Natural killer cell treated with Interleukin-12 subunit alpha and Interleukin-12 subunit beta and Interleukin-15 and Interleukin-18, amount 100 ng/mL, for 72 hours (primary cell): ENCODE measurements around the gene SF3B2. TPM values are rescaled to one million over a fixed set of nuclear protein-coding genes. Genes with fewer than 3 reads are reported as not detected.
"Not testable (repeated sequence)": the region's sequence is repeated elsewhere in the genome, so short reads cannot be mapped to it uniquely, and the experiment has no call there.

ENCODE experiments used
- ATAC-seq, 2 donors: fragments of 150-1000 bp; cut with Tn5 transposase in 1 of 2; sonication (Bioruptor Pico), chemical (Tn5 transposase) in 1 of 2; 2 replicates each; pipeline ENCODE4 v1.10.0; 2021
- DNase-seq: peaks from one replicate; pipeline ENCODE4 v3.0.0; 2022; ENCODE audit warnings: low spot score
- H3K27ac Mint-ChIP-seq, 2 donors: 1 replicate in 1 of 2; 2 replicates in 1 of 2; pipeline ENCODE4 v1.8.0; 2022; ENCODE audit warnings: mixed read lengths in 2 of 2, mild to moderate bottlenecking in 1 of 2, moderate library complexity in 1 of 2
- H3K27me3 Mint-ChIP-seq, 2 donors: 1 replicate in 1 of 2; 2 replicates in 1 of 2; pipeline ENCODE4 v1.8.0; 2022; ENCODE audit warnings: mixed read lengths in 2 of 2
- H3K36me3 Mint-ChIP-seq: one replicate; pipeline ENCODE4 v1.8.0; 2022; ENCODE audit warnings: mixed read lengths
- H3K4me1 Mint-ChIP-seq, 2 donors: 1 replicate in 1 of 2; 2 replicates in 1 of 2; pipeline ENCODE4 v1.8.0; 2022; ENCODE audit warnings: low read depth in 2 of 2, mixed read lengths in 2 of 2, mild to moderate bottlenecking in 1 of 2
- H3K4me3 Mint-ChIP-seq: one replicate; pipeline ENCODE4 v1.8.0; 2022; ENCODE audit warnings: mixed read lengths
- H3K9me3 Mint-ChIP-seq: 2 replicates; pipeline ENCODE4 v1.8.0; 2022; ENCODE audit warnings: mixed read lengths
- total RNA-seq, 2 donors: library from RNA; stranded (reverse); gene quantifications; one replicate each; pipeline ENCODE4 v1.2.3, GENCODE V29; 2022

The SF3B2 gene
- total RNA-seq, 2 donors from 2014 or later, result 227 to 286 TPM

- Mint-ChIP-seq H3K27ac (peak overlapping the region; percentile 92 to 94), H3K4me1 (peaks cover 60% of the 10 kb centered on the region in 2 donors), H3K4me3 (peak overlapping the region; percentile 88), H3K27me3 (no peaks in the 10 kb centered on the region), H3K9me3 (no peaks in the 10 kb centered on the region), H3K36me3 (peaks cover 36% of the 10 kb centered on the region)
- DNase-seq (no peak), ATAC-seq (no peak)
Observed at GRCh38 chr11:66068154-66068821, 16.1 kb downstream of the SF3B2 start.

DNA sequence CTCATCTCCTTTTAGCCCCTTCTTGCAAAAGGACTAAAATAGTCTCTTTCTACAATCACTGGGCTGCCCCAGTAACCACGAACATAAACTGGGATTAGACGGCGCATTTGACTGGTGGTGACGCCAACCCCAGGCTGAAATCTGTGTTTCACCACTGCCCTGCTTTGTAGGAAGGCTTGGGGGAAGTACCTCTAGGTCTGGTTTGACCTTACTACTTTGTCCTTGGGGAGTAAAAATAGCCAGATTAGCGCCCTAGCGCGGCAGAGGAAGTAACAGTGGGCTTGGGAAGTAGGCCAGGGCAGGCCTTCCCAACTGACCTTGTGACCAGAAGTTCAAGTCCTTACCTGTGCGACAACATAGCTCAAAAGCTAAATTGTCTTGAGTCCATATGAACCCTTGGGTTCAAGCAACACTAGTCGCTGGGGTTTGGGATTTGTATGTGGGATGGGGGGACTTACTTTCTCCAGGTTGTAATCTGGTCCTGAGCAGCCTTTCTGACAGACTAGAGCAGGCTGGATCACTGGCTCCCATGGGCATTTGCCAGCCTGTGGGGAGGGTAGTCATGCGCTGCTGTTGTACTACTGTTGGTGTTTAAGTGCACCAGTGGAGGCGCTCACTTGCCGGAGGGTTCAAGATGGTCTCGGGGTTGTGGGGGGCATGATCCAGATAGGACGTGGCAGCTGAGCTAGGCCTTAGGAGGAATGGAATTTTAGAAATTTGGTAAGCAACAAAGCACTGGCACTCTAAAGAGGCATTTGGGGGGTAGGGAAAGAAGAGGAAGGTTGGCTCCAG lies 17.0 kb downstream of the SF3B2 start:
- no peaks in the 10 kb centered on the region for H3K27me3 Mint-ChIP-seq

DNA sequence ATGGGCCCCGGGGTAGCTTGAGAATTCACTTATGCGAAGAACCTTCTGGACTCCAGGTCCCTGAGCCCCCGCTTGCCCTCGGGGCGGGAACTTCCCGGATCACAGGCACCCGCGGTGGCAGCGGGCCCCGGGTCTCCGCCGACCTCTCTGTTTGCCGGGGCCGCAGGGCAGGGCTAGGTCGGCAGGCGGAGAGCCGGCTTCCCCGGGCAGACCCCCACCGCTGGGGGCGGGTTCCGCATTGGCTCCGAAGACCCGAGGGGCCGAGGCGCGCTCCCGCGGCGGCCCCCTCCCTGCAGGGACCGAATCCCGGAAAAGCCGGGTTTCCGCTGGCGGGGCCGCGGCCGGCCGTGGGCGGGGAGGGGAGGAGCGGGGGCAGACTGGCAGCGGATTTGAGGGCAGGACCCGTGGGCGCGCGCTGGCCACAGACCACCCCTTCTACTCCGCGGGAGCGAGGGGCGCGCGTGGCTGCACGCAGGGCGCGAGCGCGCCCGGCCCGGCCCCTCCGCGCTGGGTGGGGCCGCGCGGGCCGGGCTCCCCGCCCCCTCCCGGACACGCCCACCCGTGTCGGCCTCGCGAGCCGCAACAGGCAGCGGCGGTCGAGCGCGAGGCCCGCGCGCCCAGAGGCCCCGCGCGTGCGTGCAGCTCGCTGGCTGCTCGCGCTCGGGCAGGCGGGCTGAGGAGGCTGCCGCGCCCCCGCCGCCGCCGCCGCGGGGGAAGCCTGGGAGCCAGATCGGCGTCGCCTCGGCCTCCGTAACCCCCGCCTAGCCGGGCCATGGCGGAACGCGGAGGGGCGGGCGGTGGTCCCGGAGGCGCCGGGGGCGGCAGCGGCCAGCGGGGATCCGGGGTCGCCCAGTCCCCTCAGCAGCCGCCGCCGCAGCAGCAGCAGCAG lies 17.8 kb downstream of the SF3B2 start, which contains the start of gene PACS1:
PACS1 (plus strand) TSS at position 558 of the 889 bp plus-strand sequence; CDS start at position 773, 215 bp downstream.
- Mint-ChIP-seq H3K27me3 (no peaks in the 10 kb centered on the region), H3K9me3 (no peaks in the 10 kb centered on the region), H3K27ac (peak within 1 kb of the TSS; percentile 92 to 95), H3K4me1 (peaks cover 57 to 58% of the 10 kb centered on the region in 2 donors), H3K4me3 (peak within 1 kb of the TSS; percentile 91), H3K36me3 (peaks cover 20% of the 10 kb centered on the region)
- ATAC-seq, result peak; percentile 88 to 93
- DNase-seq, result peak; percentile 94

More for the DNA sequence above, 17.0 kb downstream of the SF3B2 start:
- Mint-ChIP-seq H3K4me3 (peak overlapping the region; percentile 88), H3K27ac (peak overlapping the region; percentile 92 to 94), H3K9me3 (no peaks in the 10 kb centered on the region), H3K4me1 (peaks cover 55 to 61% of the 10 kb centered on the region in 2 donors), H3K36me3 (peaks cover 27% of the 10 kb centered on the region)
- ATAC-seq (peak in 1 of 2 donors; percentile 8), DNase-seq (no peak)

- Mint-ChIP-seq H3K36me3 (peaks cover 15% of the 10 kb centered on the region), H3K4me1 (peaks cover 54 to 58% of the 10 kb centered on the region in 2 donors), H3K9me3 (no peaks in the 10 kb centered on the region), H3K27me3 (no peaks in the 10 kb centered on the region), H3K4me3 (peak overlapping the region; percentile 91), H3K27ac (peak overlapping the region; percentile 84 to 95)
- peak; percentile 13 to 41 for ATAC-seq
- DNase-seq, result no peak
Observed at GRCh38 chr11:66070604-66071380, 18.6 kb downstream of the SF3B2 start.

GRCh38 chr11:66071381-66071801 lies 19.2 kb downstream of the SF3B2 start:
- peaks cover 54 to 58% of the 10 kb centered on the region in 2 donors for H3K4me1 Mint-ChIP-seq

DNA sequence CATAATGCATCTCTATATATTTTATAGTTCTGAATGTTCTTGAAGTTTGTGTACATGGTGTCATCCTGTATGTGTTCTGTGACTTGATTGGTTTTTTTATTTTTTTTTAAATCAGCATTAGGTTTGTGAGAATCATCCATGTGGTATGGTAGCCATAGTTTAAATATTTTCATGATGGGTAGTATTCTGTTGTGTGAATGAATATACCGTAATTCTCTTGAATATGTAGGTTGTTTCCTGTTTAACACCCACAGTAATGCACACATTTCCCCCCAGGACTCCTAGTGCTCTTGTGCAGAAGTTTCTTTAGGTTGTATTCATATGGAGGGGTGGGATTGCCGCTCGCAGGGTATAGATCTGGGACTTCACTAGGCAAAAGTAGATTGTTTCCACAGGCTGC lies 19.9 kb downstream of the SF3B2 start:
- ATAC-seq (no peak), DNase-seq (no peak)
- Mint-ChIP-seq H3K4me3 (peak overlapping the region; percentile 91), H3K36me3 (peaks cover 5% of the 10 kb centered on the region), H3K27me3 (no peaks in the 10 kb centered on the region), H3K4me1 (peaks cover 47 to 53% of the 10 kb centered on the region in 2 donors), H3K27ac (peak overlapping the region; percentile 84 to 95), H3K9me3 (no peaks in the 10 kb centered on the region)

More at GRCh38 chr11:66071381-66071801, 19.2 kb downstream of the SF3B2 start:
- DNase-seq, result no peak
- Mint-ChIP-seq H3K27ac (peak overlapping the region; percentile 84 to 95), H3K4me3 (peak overlapping the region; percentile 91), H3K36me3 (peaks cover 12% of the 10 kb centered on the region), H3K27me3 (no peaks in the 10 kb centered on the region), H3K9me3 (no peaks in the 10 kb centered on the region)
- no peak for ATAC-seq

DNA sequence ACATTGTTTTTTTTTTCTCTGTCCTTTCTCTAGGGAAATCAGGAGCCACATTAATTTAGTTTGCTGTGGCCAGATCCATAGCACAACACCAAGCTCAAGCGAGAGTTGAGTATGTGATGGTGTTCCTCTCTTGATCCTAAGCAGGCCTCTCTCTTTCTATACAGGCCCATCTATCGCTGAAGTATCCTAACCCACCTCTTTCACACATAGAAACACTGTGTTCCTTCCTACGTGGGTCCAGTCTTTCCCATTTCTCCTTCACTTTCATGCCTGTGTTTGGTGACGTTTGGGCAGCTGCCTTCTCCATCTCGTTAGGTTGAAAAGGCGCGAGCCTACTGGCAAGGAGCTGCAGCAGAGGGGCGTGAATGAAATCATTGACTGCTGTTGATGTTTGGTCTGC lies 20.4 kb downstream of the SF3B2 start:
- no peak for ATAC-seq
- no peaks in the 10 kb centered on the region for H3K9me3 Mint-ChIP-seq
- H3K36me3 Mint-ChIP-seq, result peaks cover under 1% of the 10 kb centered on the region
- no peak for DNase-seq
- no peaks in the 10 kb centered on the region for H3K27me3 Mint-ChIP-seq
- H3K4me1 Mint-ChIP-seq, result peaks cover 43 to 48% of the 10 kb centered on the region in 2 donors
- H3K27ac Mint-ChIP-seq, result peak overlapping the region; percentile 84 to 95
- peak overlapping the region; percentile 91 for H3K4me3 Mint-ChIP-seq

DNA sequence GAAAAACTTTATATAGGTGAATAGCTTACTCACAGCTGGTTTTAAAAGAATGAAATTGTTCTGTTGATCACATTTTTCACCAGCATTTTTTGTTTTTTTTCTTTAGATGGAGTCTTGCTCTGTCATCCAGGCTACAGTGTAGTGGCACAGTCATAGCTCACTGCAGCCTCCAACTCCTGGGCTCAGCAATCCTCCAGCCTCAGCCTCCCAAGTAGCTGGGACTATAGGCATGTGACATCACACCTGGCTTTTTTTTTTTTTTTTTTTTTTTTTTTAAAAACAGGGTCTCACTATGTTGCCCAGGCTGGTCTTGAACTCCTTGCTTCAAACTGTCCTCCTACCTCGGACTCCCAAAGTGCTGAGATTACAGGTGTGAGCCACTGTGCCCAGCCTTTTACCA lies 21.5 kb downstream of the SF3B2 start:
- Mint-ChIP-seq H3K36me3 (no peaks in the 10 kb centered on the region), H3K27ac (peak overlapping the region in 1 of 2 donors; percentile 95), H3K9me3 (no peaks in the 10 kb centered on the region), H3K4me3 (no peak overlapping the region), H3K27me3 (no peaks in the 10 kb centered on the region), H3K4me1 (peaks cover 40 to 45% of the 10 kb centered on the region in 2 donors)
- DNase-seq, result no peak
- ATAC-seq, result no peak

- no peaks in the 10 kb centered on the region for H3K9me3 Mint-ChIP-seq
- peaks cover 43 to 51% of the 10 kb centered on the region in 2 donors for H3K4me1 Mint-ChIP-seq
- DNase-seq (no peak), ATAC-seq (no peak)
- no peaks in the 10 kb centered on the region for H3K36me3 Mint-ChIP-seq
- H3K4me3 Mint-ChIP-seq, result no peak overlapping the region
- H3K27ac Mint-ChIP-seq, result no peak overlapping the region
- no peaks in the 10 kb centered on the region for H3K27me3 Mint-ChIP-seq
Observed at GRCh38 chr11:66075273-66075672, 23.1 kb downstream of the SF3B2 start.

DNA sequence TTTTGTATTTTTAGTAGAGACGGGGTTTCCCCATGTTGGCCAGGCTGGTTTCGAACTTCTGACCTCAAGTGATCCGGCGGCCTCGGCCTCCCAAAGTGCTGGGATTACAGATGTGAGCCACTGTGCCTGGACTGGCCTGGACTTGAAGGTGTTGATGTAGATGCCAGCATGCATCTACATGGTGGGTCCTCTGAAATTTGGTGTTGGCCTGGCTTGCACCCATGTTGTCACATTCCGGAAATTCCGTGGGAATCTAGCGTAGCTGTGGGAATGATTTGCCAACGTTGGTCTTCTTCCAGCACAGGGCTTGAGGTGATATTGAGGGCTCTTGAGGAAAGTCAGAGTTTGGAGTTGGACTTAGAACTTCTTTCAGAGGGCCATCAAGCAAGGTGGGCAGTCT lies 24.4 kb downstream of the SF3B2 start:
- DNase-seq (no peak), ATAC-seq (no peak)
- Mint-ChIP-seq H3K4me3 (no peak overlapping the region), H3K27ac (no peak overlapping the region), H3K36me3 (no peaks in the 10 kb centered on the region), H3K27me3 (no peaks in the 10 kb centered on the region), H3K9me3 (no peaks in the 10 kb centered on the region), H3K4me1 (peaks cover 49 to 57% of the 10 kb centered on the region in 2 donors)

- ATAC-seq, result no peak
- Mint-ChIP-seq H3K4me3 (no peak overlapping the region), H3K36me3 (no peaks in the 10 kb centered on the region)
Observed at GRCh38 chr11:66077927-66078326, 25.8 kb downstream of the SF3B2 start.

DNA sequence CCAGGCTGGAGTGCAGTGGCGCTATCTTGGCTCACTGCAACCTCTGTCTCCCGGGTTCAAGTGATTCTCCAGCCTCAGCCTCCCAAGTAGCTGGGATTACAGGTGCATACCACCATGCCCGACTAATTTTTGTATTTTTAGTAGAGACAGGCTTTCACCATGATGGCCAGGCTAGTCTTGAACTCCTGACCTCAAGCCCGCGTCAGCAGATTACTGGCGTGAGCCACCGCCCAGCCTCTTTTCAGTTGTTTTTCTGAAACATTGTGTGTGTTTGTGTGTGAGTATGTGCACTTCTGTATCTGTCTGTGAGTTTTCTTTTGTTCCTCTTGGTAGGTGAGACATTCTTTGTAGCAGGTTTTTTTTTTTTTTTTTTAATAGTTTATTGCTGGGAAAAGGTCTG lies 26.8 kb downstream of the SF3B2 start:
- not testable (repeated sequence) for DNase-seq, H3K9me3 Mint-ChIP-seq, H3K27me3 Mint-ChIP-seq, H3K4me3 Mint-ChIP-seq, H3K36me3 Mint-ChIP-seq, ATAC-seq
- Mint-ChIP-seq H3K4me1 (peaks cover 42 to 56% of the 10 kb centered on the region in 2 donors), H3K27ac (peak overlapping the region; percentile 76 to 92)

More at GRCh38 chr11:66077927-66078326, 25.8 kb downstream of the SF3B2 start:
- H3K4me1 Mint-ChIP-seq, result peaks cover 42 to 52% of the 10 kb centered on the region in 2 donors
- H3K9me3 Mint-ChIP-seq, result no peaks in the 10 kb centered on the region
- no peaks in the 10 kb centered on the region for H3K27me3 Mint-ChIP-seq
- H3K27ac Mint-ChIP-seq, result peak overlapping the region; percentile 76 to 92
- no peak for DNase-seq
